ENCODE results near the gene RBM25. TPM values are rescaled to one million over a fixed set of nuclear protein-coding genes. Genes with fewer than 3 reads are reported as not detected.

Gene RBM25
- total RNA-seq, 1 experiment from 2014 or later: 142 TPM

Other genes starting within 250 kb of the RBM25 start
- 0.31 to 0.53 TPM (median 0.32 TPM) in 3 replicates for gene DPF3, start 164.4 kb upstream of the RBM25 start, total RNA-seq (2021)
- 17.4 to 19.6 TPM (median 18.8 TPM) in 3 replicates for gene DCAF4, start 132.1 kb upstream of the RBM25 start, total RNA-seq (2021)
- gene ZFYVE1, start 31.4 kb upstream of the RBM25 start, total RNA-seq (2021): 10.8 to 12.8 TPM (median 12.2 TPM) in 3 replicates
- gene PSEN1, start 78.0 kb downstream of the RBM25 start, total RNA-seq (2021): 26.6 to 31.6 TPM (median 27.2 TPM) in 3 replicates
- gene PAPLN, start 179.0 kb downstream of the RBM25 start, total RNA-seq (2021): 9.3 to 16.3 TPM (median 14.8 TPM) in 3 replicates